GM23338 (cell line): ENCODE results near the gene HABP4. TPM values are rescaled to one million over a fixed set of nuclear protein-coding genes. Genes with fewer than 3 reads are reported as not detected.
A peak's percentile ranks its signal among the peaks of the same experiment; 100 is the strongest.

Source experiments
- ATAC-seq: fragments of 200-7000 bp; cut with Tn5 transposase; 3 replicates; pipeline ENCODE4 v1.9.1; 2020
- DNase-seq: peaks from one replicate; pipeline ENCODE4 v3.0.0-alpha.2; 2015; ENCODE audit warnings: low spot score
- H2AFZ ChIP-seq: fragments of 200-600 bp; sonication (generic); 2 replicates; pipeline ENCODE4 v1.8.0; 2016; ENCODE audit warnings: antibody characterized with exemption, mild to moderate bottlenecking, moderate library complexity
- H3F3A ChIP-seq: fragments of 200-600 bp; sonication (generic); replicated peaks from 2 replicates; pipeline ENCODE4 v1.8.0; 2017; ENCODE audit warnings: antibody characterized with exemption, mixed run types, low read depth
- H3K27ac ChIP-seq: fragments of 200-600 bp; sonication (generic); 2 replicates; pipeline ENCODE4 v1.6.1; 2016; ENCODE audit warnings: low read depth
- H3K27me3 ChIP-seq: fragments of 200-600 bp; sonication (generic); 2 replicates; pipeline ENCODE4 v1.8.0; 2016; ENCODE audit warnings: mild to moderate bottlenecking, mixed run types, moderate library complexity; ENCODE audit not compliant: insufficient read depth
- H3K36me3 ChIP-seq: fragments of 200-600 bp; sonication (generic); 2 replicates; pipeline ENCODE4 v1.8.0; 2016; ENCODE audit warnings: mild to moderate bottlenecking; ENCODE audit not compliant: insufficient read depth
- H3K4me1 ChIP-seq: fragments of 200-600 bp; sonication (generic); 2 replicates; pipeline ENCODE4 v1.8.0; 2016; ENCODE audit warnings: mild to moderate bottlenecking, moderate library complexity; ENCODE audit not compliant: insufficient read depth
- H3K4me2 ChIP-seq: fragments of 200-600 bp; sonication (generic); 2 replicates; pipeline ENCODE4 v1.7.1; 2017; ENCODE audit warnings: mixed run types
- H3K4me3 ChIP-seq: fragments of 200-600 bp; sonication (generic); 2 replicates; pipeline ENCODE4 v1.6.1; 2016; ENCODE audit warnings: mixed run types
- H3K79me2 ChIP-seq: fragments of 200-600 bp; sonication (generic); replicated peaks from 2 replicates; pipeline ENCODE4 v1.8.0; 2017; ENCODE audit warnings: mild to moderate bottlenecking; ENCODE audit not compliant: insufficient read depth
- H3K9me2 ChIP-seq: fragments of 200-600 bp; sonication (generic); 2 replicates; pipeline ENCODE4 v1.8.0; 2017; ENCODE audit not compliant: insufficient read depth
- H4K20me1 ChIP-seq: fragments of 200-600 bp; sonication (generic); replicated peaks from 2 replicates; pipeline ENCODE4 v1.8.0; 2017; ENCODE audit warnings: mild to moderate bottlenecking; ENCODE audit not compliant: insufficient read depth
- H3K27ac Mint-ChIP-seq: 2 replicates; pipeline ENCODE4 v1.8.0; 2020; ENCODE audit warnings: inconsistent platforms, mild to moderate bottlenecking, moderate library complexity, mixed read lengths
- H3K27me3 Mint-ChIP-seq: 3 replicates; pipeline ENCODE4 v1.8.0; 2022; ENCODE audit warnings: low read depth, mild to moderate bottlenecking, moderate library complexity, mixed read lengths, inconsistent platforms; ENCODE audit not compliant: insufficient read depth, poor library complexity
- H3K36me3 Mint-ChIP-seq: 3 replicates; pipeline ENCODE4 v1.8.0; 2021; ENCODE audit warnings: low read depth, mild to moderate bottlenecking, inconsistent platforms, moderate library complexity, mixed read lengths
- H3K4me1 Mint-ChIP-seq: 3 replicates; pipeline ENCODE4 v1.8.0; 2020; ENCODE audit warnings: mild to moderate bottlenecking, inconsistent platforms, mixed read lengths
- H3K4me3 Mint-ChIP-seq: 3 replicates; pipeline ENCODE4 v1.8.0; 2021; ENCODE audit warnings: moderate library complexity, mild to moderate bottlenecking, inconsistent platforms, mixed read lengths
- H3K9me3 Mint-ChIP-seq: 3 replicates; pipeline ENCODE4 v1.8.0; 2020; ENCODE audit warnings: moderate library complexity, mild to moderate bottlenecking, inconsistent platforms, mixed read lengths
- CTCF ChIP-seq, 2 experiments: fragments of 200-600 bp in 1 of 2; sonication (generic) in 1 of 2; conservative IDR thresholded peaks; 2 replicates each; pipeline versions ENCODE4 v1.5.1 to v1.6.1; 2016 to 2017; ENCODE audit warnings: antibody characterized with exemption in 2 of 2, low read depth in 2 of 2, mild to moderate bottlenecking in 2 of 2, moderate library complexity in 1 of 2
- ETS1 ChIP-seq: IDR thresholded peaks from 2 replicates; pipeline ENCODE4 v1.6.1; 2016; ENCODE audit warnings: antibody characterized with exemption
- EZH2 ChIP-seq: fragments of 200-600 bp; sonication (generic); IDR thresholded peaks from one replicate; pipeline ENCODE4 v1.8.0; 2017; ENCODE audit warnings: antibody characterized with exemption, mild to moderate bottlenecking, low read depth; ENCODE audit not compliant: unreplicated experiment
- EZH2phosphoT487 ChIP-seq: fragments of 200-600 bp; sonication (generic); IDR thresholded peaks from one replicate; pipeline ENCODE4 v1.8.1; 2018; ENCODE audit warnings: antibody characterized with exemption; ENCODE audit not compliant: unreplicated experiment
- REST ChIP-seq: IDR thresholded peaks from one replicate; pipeline ENCODE4 v1.6.1; 2018; ENCODE audit warnings: antibody characterized with exemption; ENCODE audit not compliant: unreplicated experiment
- STAT1 ChIP-seq: IDR thresholded peaks from one replicate; pipeline ENCODE4 v1.6.1; 2016; ENCODE audit warnings: antibody characterized with exemption; ENCODE audit not compliant: unreplicated experiment
- ZNF114 ChIP-seq: fragments of 250-450 bp; sonication (Bioruptor Pico); IDR thresholded peaks from 2 replicates; pipeline ENCODE4 v1.5.0; 2020; ENCODE audit warnings: mild to moderate bottlenecking, moderate library complexity
- ZNF331 ChIP-seq: fragments of 250-450 bp; sonication (Bioruptor Pico); IDR thresholded peaks from 2 replicates; pipeline ENCODE4 v1.5.0; 2020; ENCODE audit warnings: low read depth, mild to moderate bottlenecking, moderate library complexity
- polyA plus RNA-seq: library from polyadenylated mRNA; unstranded; fragments of >200 nt; fragmentation: Nextera tagmentation; extraction: Ambion mirVana; gene quantifications from 2 replicates; pipeline ENCODE4 v1.2.1, GENCODE V29; 2016
- total RNA-seq: library from RNA; depleted of rRNA; stranded (reverse); fragments of >200 nt; shearing (Covaris generic); gene quantifications from 2 replicates; pipeline ENCODE4 v1.2.3, GENCODE V29; 2014

Gene HABP4
- total and polyA plus RNA-seq, 2 experiments from 2014 or later, result 8.8 to 9.9 TPM

- peak overlapping the region; percentile 25 for H3K27ac Mint-ChIP-seq
- no peak for ATAC-seq
- DNase-seq, result no peak
- H3K36me3 Mint-ChIP-seq, result peaks cover 8% of the 10 kb centered on the region; the same call in 2 of the 3 replicates
- peaks cover 1% of the 10 kb centered on the region for H3K27me3 Mint-ChIP-seq
- no peaks in the 10 kb centered on the region for H3K27me3 ChIP-seq
- no peaks in the 10 kb centered on the region for H4K20me1 ChIP-seq
- H3K36me3 ChIP-seq, result peaks cover 3% of the 10 kb centered on the region; the same call in 1 of the 2 replicates
- H3K9me3 Mint-ChIP-seq, result no peaks in the 10 kb centered on the region
- peaks cover 35% of the 10 kb centered on the region for H3K4me1 ChIP-seq
- no peaks in the 10 kb centered on the region for H3F3A ChIP-seq
- no peaks in the 10 kb centered on the region for H3K9me2 ChIP-seq
- H3K27ac ChIP-seq, result no peak overlapping the region
- H3K4me2 ChIP-seq, result peak overlapping the region; percentile 13; the same call in 1 of the 2 replicates
- no peak overlapping the region for H2AFZ ChIP-seq
- H3K79me2 ChIP-seq, result 0 out of 2 replicates have a peak, but pooled peaks cover 4% of the 10 kb centered on the region
- TF ChIP-seq STAT1, result no peak
- TF ChIP-seq ZNF114 (CRISPR knock-in tag), result no peak
- TF ChIP-seq CTCF (conservative IDR thresholded peaks at IDR 0.05; ENCODE audit: low read depth in 2 of 2), result no peak
- TF ChIP-seq ZNF331, result no peak
- no peak for TF ChIP-seq ETS1
- no peak for TF ChIP-seq EZH2phosphoT487
- peaks cover 43% of the 10 kb centered on the region for H3K4me1 Mint-ChIP-seq
- no peak overlapping the region; the same call in 2 of the 3 replicates for H3K4me3 Mint-ChIP-seq
- H3K4me3 ChIP-seq, result no peak overlapping the region
These were observed 10.9 kb downstream of the HABP4 start for GRCh38 chr9:96460882-96461281.

GRCh38 chr9:96461336-96461735 is 11.4 kb downstream of the HABP4 start:
- 0 out of 2 replicates have a peak, but pooled peaks cover 4% of the 10 kb centered on the region for H3K79me2 ChIP-seq
- TF ChIP-seq STAT1, result no peak
- ATAC-seq, result no peak
- H3K27me3 Mint-ChIP-seq, result peaks cover 1% of the 10 kb centered on the region
- no peaks in the 10 kb centered on the region for H4K20me1 ChIP-seq
- peak overlapping the region; percentile 36 for H3K27ac Mint-ChIP-seq
- H3K4me3 Mint-ChIP-seq, result no peak overlapping the region; the same call in 2 of the 3 replicates
- peaks cover 8% of the 10 kb centered on the region; the same call in 2 of the 3 replicates for H3K36me3 Mint-ChIP-seq
- peaks cover 43% of the 10 kb centered on the region for H3K4me1 Mint-ChIP-seq
- no peak overlapping the region for H3K4me3 ChIP-seq
- no peaks in the 10 kb centered on the region for H3K27me3 ChIP-seq
- H3K27ac ChIP-seq, result no peak overlapping the region
- H2AFZ ChIP-seq, result no peak overlapping the region
- peak overlapping the region; percentile 13; the same call in 1 of the 2 replicates for H3K4me2 ChIP-seq
- peaks cover 5% of the 10 kb centered on the region; the same call in 1 of the 2 replicates for H3K36me3 ChIP-seq
- no peak for DNase-seq
- H3K9me3 Mint-ChIP-seq, result no peaks in the 10 kb centered on the region
- H3K4me1 ChIP-seq, result peaks cover 35% of the 10 kb centered on the region
- H3F3A ChIP-seq, result no peaks in the 10 kb centered on the region
- H3K9me2 ChIP-seq, result no peaks in the 10 kb centered on the region

- Mint-ChIP-seq H3K27me3 (peaks cover 1% of the 10 kb centered on the region), H3K9me3 (no peaks in the 10 kb centered on the region), H3K4me3 (no peak overlapping the region), H3K36me3 (peaks cover 8% of the 10 kb centered on the region; the same call in 2 of the 3 replicates), H3K4me1 (peaks cover 43% of the 10 kb centered on the region), H3K27ac (peak overlapping the region; percentile 63)
- Histone ChIP-seq H3K4me2 (peak overlapping the region; percentile 25; the same call in 1 of the 2 replicates), H2AFZ (no peak overlapping the region), H3K4me1 (peaks cover 35% of the 10 kb centered on the region), H3K27me3 (no peaks in the 10 kb centered on the region), H3K4me3 (no peak overlapping the region), H3K9me2 (no peaks in the 10 kb centered on the region), H4K20me1 (no peaks in the 10 kb centered on the region), H3F3A (no peaks in the 10 kb centered on the region), H3K36me3 (peaks cover 5% of the 10 kb centered on the region; the same call in 1 of the 2 replicates), H3K27ac (no peak overlapping the region), H3K79me2 (0 out of 2 replicates have a peak, but pooled peaks cover 4% of the 10 kb centered on the region)
- DNase-seq, result peak; percentile 64
- no peak for TF ChIP-seq EZH2
- TF ChIP-seq ZNF114 (CRISPR knock-in tag), result no peak
- TF ChIP-seq REST, result no peak
- peak; percentile 93 for ATAC-seq
These were observed 12.6 kb downstream of the HABP4 start for GRCh38 chr9:96462541-96462940.
